ENCODE results near the gene TBL2.
A peak's percentile ranks its signal among the peaks of the same experiment; 100 is the strongest.
"Not testable (repeated sequence)": the region's sequence is repeated elsewhere in the genome, so short reads cannot be mapped to it uniquely, and the experiment has no call there.

Gene TBL2

GRCh38 chr7:73541722-73542121, 36.7 kb downstream of the TBL2 start:
- peaks cover 42% of the 10 kb centered on the region for H3K36me3 Mint-ChIP-seq (ENCODE audit: low read depth)
- H3K27me3 Mint-ChIP-seq (ENCODE audit: low read depth), result no peaks in the 10 kb centered on the region
- H3K9me3 Mint-ChIP-seq, result no peaks in the 10 kb centered on the region
- peaks cover 13% of the 10 kb centered on the region for H3K4me1 Mint-ChIP-seq (ENCODE audit: low read depth)
- no peak overlapping the region for H3K4me3 Mint-ChIP-seq
- H3K27ac Mint-ChIP-seq, result no peak overlapping the region

DNA sequence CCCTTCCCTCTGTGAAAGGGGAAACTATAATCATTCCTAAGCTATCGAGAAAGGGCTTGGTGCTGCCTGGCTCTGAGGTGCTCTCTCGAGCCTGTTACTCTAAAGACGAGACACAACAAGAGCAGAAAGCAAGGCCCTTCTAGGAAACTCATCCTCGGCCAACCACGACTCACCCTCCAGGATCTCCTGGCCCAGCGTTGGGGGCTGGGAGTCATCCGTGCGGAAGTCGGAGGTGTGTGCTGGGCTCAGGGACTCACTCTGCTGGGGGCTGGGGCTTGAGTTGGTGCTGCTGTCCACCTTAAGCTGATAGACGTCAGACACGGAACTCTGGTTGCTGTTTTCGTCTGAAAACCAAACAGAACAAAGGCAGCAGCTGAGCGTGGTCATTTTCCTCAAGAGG, 38.7 kb downstream of the TBL2 start:
- Mint-ChIP-seq H3K9me3 (no peaks in the 10 kb centered on the region), H3K27ac (no peak overlapping the region), H3K4me1 (ENCODE audit: low read depth) (peaks cover 10% of the 10 kb centered on the region), H3K36me3 (ENCODE audit: low read depth) (peaks cover 43% of the 10 kb centered on the region), H3K4me3 (no peak overlapping the region), H3K27me3 (ENCODE audit: low read depth) (no peaks in the 10 kb centered on the region)

- H3K9me3 Mint-ChIP-seq; H3K27ac Mint-ChIP-seq; H3K4me3 Mint-ChIP-seq; H3K27me3 Mint-ChIP-seq (ENCODE audit: low read depth): not testable (repeated sequence)
- peaks cover 40% of the 10 kb centered on the region for H3K36me3 Mint-ChIP-seq (ENCODE audit: low read depth)
- peaks cover 10% of the 10 kb centered on the region for H3K4me1 Mint-ChIP-seq (ENCODE audit: low read depth)
Measured at GRCh38 chr7:73538510-73538909, 39.9 kb downstream of the TBL2 start.

DNA sequence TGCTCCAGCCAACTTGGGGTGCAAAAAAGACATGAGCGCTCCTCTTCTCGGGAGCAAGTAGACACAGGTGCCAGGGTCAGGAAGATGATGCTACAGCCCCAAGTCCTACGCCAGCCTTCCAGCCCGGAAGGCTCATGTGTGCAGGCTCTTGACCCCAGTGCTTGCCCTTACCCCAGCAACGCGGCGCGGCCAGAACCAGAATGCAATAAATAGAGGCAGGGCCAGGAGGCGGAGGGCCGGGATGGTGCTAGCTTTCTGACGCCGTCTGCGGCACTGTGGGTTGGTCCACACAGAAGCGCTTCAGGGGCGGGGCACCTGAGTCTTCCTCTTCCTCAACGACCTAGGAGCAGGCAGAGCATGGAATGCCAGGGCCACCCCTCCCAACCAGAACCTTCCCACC, 41.3 kb downstream of the TBL2 start:
- Mint-ChIP-seq H3K9me3 (no peaks in the 10 kb centered on the region), H3K4me1 (ENCODE audit: low read depth) (peaks cover 6% of the 10 kb centered on the region), H3K27ac (no peak overlapping the region), H3K4me3 (no peak overlapping the region), H3K36me3 (ENCODE audit: low read depth) (peaks cover 34% of the 10 kb centered on the region), H3K27me3 (ENCODE audit: low read depth) (no peaks in the 10 kb centered on the region)

GRCh38 chr7:73536479-73536878, 41.9 kb downstream of the TBL2 start:
- H3K36me3 Mint-ChIP-seq (ENCODE audit: low read depth), result peaks cover 29% of the 10 kb centered on the region
- no peaks in the 10 kb centered on the region for H3K9me3 Mint-ChIP-seq
- no peak overlapping the region for H3K4me3 Mint-ChIP-seq
- H3K4me1 Mint-ChIP-seq (ENCODE audit: low read depth), result peaks cover 2% of the 10 kb centered on the region
- no peaks in the 10 kb centered on the region for H3K27me3 Mint-ChIP-seq (ENCODE audit: low read depth)
- H3K27ac Mint-ChIP-seq, result peak overlapping the region; percentile 41

DNA sequence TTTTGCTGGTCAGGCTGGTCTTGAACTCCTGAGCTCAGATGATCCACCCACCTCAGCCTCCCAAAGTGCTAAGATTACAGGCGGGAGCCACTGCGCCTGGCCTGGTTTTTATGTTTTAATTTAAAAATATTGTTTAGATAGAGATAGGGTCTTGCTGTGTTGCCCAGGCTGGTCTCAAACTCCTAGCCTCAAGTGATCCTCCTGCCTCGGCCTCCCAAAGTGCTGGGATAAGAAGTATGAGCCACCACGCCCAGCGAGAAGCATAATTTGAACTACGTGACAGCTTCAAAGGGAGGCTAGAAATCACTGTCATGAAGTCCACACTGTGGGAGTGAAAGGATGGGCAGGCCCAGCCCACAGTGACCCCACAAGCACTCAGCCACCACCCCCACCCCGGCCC, 42.5 kb downstream of the TBL2 start:
- H3K36me3 Mint-ChIP-seq (ENCODE audit: low read depth), result peaks cover 24% of the 10 kb centered on the region
- H3K27ac Mint-ChIP-seq; H3K4me3 Mint-ChIP-seq; H3K27me3 Mint-ChIP-seq (ENCODE audit: low read depth); H3K9me3 Mint-ChIP-seq; H3K4me1 Mint-ChIP-seq (ENCODE audit: low read depth): not testable (repeated sequence)

GRCh38 chr7:73533742-73534141, 44.6 kb downstream of the TBL2 start:
- Mint-ChIP-seq H3K4me1 (ENCODE audit: low read depth) (no peaks in the 10 kb centered on the region), H3K27me3 (ENCODE audit: low read depth) (no peaks in the 10 kb centered on the region), H3K4me3 (no peak overlapping the region)

GRCh38 chr7:73532224-73532623, 46.2 kb downstream of the TBL2 start:
- Mint-ChIP-seq H3K9me3 (no peaks in the 10 kb centered on the region), H3K4me1 (ENCODE audit: low read depth) (peaks cover 4% of the 10 kb centered on the region), H3K27ac (no peak overlapping the region), H3K36me3 (ENCODE audit: low read depth) (peaks cover 12% of the 10 kb centered on the region), H3K27me3 (ENCODE audit: low read depth) (no peaks in the 10 kb centered on the region), H3K4me3 (no peak overlapping the region)

More at GRCh38 chr7:73533742-73534141, 44.6 kb downstream of the TBL2 start:
- H3K36me3 Mint-ChIP-seq (ENCODE audit: low read depth), result peaks cover 18% of the 10 kb centered on the region
- H3K27ac Mint-ChIP-seq, result no peak overlapping the region
- no peaks in the 10 kb centered on the region for H3K9me3 Mint-ChIP-seq

DNA sequence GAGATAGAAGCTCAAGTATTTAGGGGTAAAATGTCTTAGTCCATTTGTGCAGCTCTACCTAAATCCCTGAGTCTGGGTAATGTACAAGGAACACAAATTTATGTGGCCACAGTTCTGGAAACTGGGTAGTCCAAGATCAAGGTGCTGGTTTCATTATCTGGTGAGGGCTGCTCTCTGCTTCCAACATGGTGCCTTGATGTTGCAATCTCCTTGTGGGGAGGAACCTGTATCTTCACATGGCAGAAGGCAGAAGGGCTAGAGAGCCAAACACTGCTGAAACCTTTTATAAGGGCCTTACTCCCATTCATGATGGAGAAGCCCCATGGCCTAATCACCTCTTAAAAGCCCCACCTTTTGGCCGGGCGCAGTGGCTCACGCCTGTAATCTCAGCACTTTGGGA, 47.6 kb downstream of the TBL2 start:
- Mint-ChIP-seq H3K36me3 (ENCODE audit: low read depth) (peaks cover 6% of the 10 kb centered on the region), H3K27me3 (ENCODE audit: low read depth) (no peaks in the 10 kb centered on the region), H3K4me1 (ENCODE audit: low read depth) (peaks cover 9% of the 10 kb centered on the region), H3K4me3 (no peak overlapping the region), H3K9me3 (no peaks in the 10 kb centered on the region), H3K27ac (no peak overlapping the region)

- Mint-ChIP-seq H3K27ac (peak overlapping the region; percentile 76), H3K36me3 (ENCODE audit: low read depth) (peaks cover 2% of the 10 kb centered on the region), H3K9me3 (no peaks in the 10 kb centered on the region), H3K4me1 (ENCODE audit: low read depth) (peaks cover 25% of the 10 kb centered on the region), H3K27me3 (ENCODE audit: low read depth) (no peaks in the 10 kb centered on the region), H3K4me3 (peak overlapping the region; percentile 64)
Measured at GRCh38 chr7:73526896-73527821, 51.2 kb downstream of the TBL2 start.

GRCh38 chr7:73526158-73526494, 52.3 kb downstream of the TBL2 start:
- peaks cover 25% of the 10 kb centered on the region for H3K4me1 Mint-ChIP-seq (ENCODE audit: low read depth)
- not testable (repeated sequence) for H3K36me3 Mint-ChIP-seq (ENCODE audit: low read depth); H3K9me3 Mint-ChIP-seq; H3K27me3 Mint-ChIP-seq (ENCODE audit: low read depth)
- peak overlapping the region; percentile 64 for H3K4me3 Mint-ChIP-seq
- peak overlapping the region; percentile 51 for H3K27ac Mint-ChIP-seq

DNA sequence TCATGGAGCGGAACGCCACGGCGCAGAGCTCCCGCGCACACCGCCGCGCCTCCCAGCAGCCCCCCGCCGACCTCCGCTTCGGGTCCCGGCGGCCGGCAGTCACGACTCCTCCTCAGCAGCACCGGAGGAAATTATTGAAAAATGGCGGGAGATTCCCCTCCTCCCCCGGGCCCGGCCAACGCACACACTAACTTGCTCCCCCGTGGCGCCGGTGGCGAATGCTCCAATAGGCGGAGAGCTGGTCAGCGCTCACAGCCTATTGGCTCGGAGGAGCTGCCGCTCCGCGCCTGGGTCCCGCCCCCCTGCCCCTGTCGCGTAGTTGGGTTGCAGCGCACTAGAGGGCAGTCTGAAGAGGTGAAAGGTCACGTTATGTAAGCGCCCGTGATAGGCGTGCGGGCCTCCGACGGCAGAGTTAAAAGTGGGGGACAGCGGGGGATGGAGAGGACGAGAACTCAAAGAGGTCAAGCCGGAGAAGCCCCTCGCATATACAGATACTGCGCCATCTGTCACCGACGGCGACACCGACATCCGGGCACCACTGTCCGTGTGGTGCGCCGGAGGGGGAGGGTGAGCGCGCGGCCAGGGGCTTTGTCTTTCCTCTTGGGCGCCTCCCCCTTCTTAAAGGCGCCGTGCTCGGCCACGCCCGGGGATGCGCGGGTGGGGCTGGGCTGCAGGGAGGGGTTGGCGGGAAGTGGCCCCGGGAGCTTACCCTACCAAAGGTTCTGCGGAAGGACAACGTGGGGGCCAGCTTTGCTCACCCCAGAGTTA, 56.1 kb downstream of the TBL2 start, which contains the start of gene BAZ1B:
Gene BAZ1B (minus strand): TSS at position 189 of the 768 bp plus-strand sequence. CDS start 360 bp downstream, outside the sequence.
- Mint-ChIP-seq H3K9me3 (no peaks in the 10 kb centered on the region), H3K27me3 (ENCODE audit: low read depth) (no peaks in the 10 kb centered on the region), H3K36me3 (ENCODE audit: low read depth) (peaks cover 27% of the 10 kb centered on the region), H3K4me1 (ENCODE audit: low read depth) (peaks cover 52% of the 10 kb centered on the region), H3K4me3 (peak within 1 kb of the TSS; percentile 96), H3K27ac (peak within 1 kb of the TSS; percentile 98)

DNA sequence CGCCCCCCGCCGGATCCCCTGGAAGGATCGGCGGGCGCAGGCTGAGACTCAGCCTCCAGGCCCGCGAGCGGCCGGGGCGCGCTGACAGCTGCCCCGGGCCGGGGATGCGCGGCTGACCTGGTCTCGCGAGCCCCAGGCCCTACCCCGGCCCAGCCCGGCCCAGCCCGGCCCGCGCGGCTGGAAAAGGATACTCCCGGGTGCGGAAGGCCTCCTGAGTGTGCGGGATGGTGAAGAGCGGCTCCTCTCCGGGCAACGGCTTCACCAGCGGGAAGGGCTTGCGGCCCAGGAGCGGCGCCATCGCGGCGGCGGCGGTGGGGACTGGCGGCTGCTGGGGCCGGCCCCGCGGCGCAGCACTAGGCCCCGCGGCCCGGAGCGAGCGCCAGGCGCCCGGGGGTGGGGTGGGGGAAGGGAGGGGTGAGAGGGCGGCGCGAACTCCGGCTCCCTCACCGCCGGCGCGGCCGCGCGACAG, 56.7 kb downstream of the TBL2 start:
- Mint-ChIP-seq H3K36me3 (ENCODE audit: low read depth) (peaks cover 29% of the 10 kb centered on the region), H3K4me1 (ENCODE audit: low read depth) (peaks cover 49% of the 10 kb centered on the region), H3K27me3 (ENCODE audit: low read depth) (no peaks in the 10 kb centered on the region), H3K27ac (no peak overlapping the region), H3K9me3 (no peaks in the 10 kb centered on the region), H3K4me3 (no peak overlapping the region)

DNA sequence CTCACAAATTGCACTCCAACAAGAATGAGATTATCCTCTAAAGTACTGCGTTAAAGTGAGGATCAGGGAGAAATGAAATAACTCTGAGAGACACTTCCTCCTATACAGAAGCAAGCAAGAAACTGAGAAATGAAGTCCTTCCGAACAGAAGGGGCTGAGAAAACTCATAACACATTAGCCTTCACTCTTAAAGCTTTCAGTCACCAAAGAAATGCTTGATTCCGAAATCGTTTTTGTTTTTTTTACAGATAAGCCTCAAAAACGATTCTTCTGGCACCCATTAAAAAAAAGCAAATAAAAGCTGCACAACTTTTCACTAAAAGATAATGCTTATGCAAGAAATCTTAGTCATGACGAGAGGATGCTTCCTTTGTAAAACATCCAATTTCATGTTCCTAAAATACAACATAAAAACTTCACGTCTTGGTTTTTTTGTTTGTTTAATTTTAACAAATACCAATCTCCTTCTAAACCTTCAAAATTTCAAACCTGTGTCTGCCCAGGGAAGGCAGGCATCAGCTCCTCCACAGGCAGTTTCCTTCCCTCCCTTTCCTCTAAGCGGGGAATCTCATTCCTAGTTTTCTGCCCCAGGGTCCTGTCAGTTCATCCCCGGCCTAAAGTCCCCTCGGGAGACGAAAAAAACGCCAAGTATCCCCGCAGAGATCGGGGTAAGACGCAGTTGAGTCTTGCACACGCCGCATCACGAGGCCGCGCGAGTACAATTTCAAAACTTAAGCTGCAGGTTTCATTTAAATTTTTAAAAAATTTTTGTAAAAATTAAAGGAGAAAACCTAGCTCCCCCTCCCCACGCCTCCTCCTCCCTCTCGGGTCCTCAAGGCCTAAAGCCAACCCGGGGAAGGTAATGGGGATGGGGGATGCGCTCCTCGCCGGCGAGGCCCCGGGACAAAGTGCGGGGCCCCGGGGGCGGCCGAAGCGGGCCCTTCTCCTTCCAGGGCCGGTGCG, 57.4 kb downstream of the TBL2 start:
- Mint-ChIP-seq H3K4me1 (ENCODE audit: low read depth) (peaks cover 49% of the 10 kb centered on the region), H3K9me3 (no peaks in the 10 kb centered on the region), H3K36me3 (ENCODE audit: low read depth) (peaks cover 29% of the 10 kb centered on the region), H3K4me3 (peak overlapping the region; percentile 96), H3K27me3 (ENCODE audit: low read depth) (no peaks in the 10 kb centered on the region), H3K27ac (peak overlapping the region; percentile 83)
